Stimulated activated CD8-positive, alpha-beta memory T cell treated with anti-CD3 and anti-CD28 coated beads, Interleukin-7, amount 100 ng/mL, for 24 hours (primary cell): Measurements from ENCODE around the gene TAGLN3.

ENCODE experiments used
- DNase-seq: peaks from one replicate; pipeline ENCODE4 v3.0.0-alpha.2; 2020; ENCODE audit warnings: low read depth

TAGLN3 gene

GRCh38 chr3:111998636-111999483 lies at the start of gene TAGLN3:
TAGLN3 (plus strand) TSS chr3:111998922; CDS start chr3:111999423, 501 bp downstream.
- no peak for DNase-seq

- DNase-seq = no peak
Measured at GRCh38 chr3:111949712-111950111, 49.0 kb upstream of the TAGLN3 start.

- no peak for DNase-seq
Measured at GRCh38 chr3:111951032-111951431, 47.7 kb upstream of the TAGLN3 start.

- DNase-seq = no peak
Measured at GRCh38 chr3:111952086-111952485, 46.6 kb upstream of the TAGLN3 start.

- no peak for DNase-seq
Measured at GRCh38 chr3:111952866-111953450, 45.8 kb upstream of the TAGLN3 start.

- DNase-seq = no peak
Measured at GRCh38 chr3:111954228-111954990, 44.3 kb upstream of the TAGLN3 start.

- no peak for DNase-seq
Measured at GRCh38 chr3:111955876-111956275, 42.8 kb upstream of the TAGLN3 start.

GRCh38 chr3:111956449-111956848 lies 42.3 kb upstream of the TAGLN3 start:
- DNase-seq = no peak

- DNase-seq = no peak
Measured at GRCh38 chr3:111956995-111957734, 41.6 kb upstream of the TAGLN3 start.

- no peak for DNase-seq
Measured at GRCh38 chr3:111961461-111962164, 37.1 kb upstream of the TAGLN3 start.

- DNase-seq = no peak
Measured at GRCh38 chr3:111963424-111963823, 35.3 kb upstream of the TAGLN3 start.

- no peak for DNase-seq
Measured at GRCh38 chr3:111965484-111965883, 33.2 kb upstream of the TAGLN3 start.

GRCh38 chr3:111967068-111967467 lies 31.7 kb upstream of the TAGLN3 start:
- no peak for DNase-seq

GRCh38 chr3:111967651-111968274 lies 31.0 kb upstream of the TAGLN3 start:
- DNase-seq = peak; percentile 66

- no peak for DNase-seq
Measured at GRCh38 chr3:111968319-111969054, 30.2 kb upstream of the TAGLN3 start.

GRCh38 chr3:111970376-111970775 lies 28.3 kb upstream of the TAGLN3 start:
- no peak for DNase-seq

- no peak for DNase-seq
Measured at GRCh38 chr3:111971533-111972130, 27.1 kb upstream of the TAGLN3 start.

- no peak for DNase-seq
Measured at GRCh38 chr3:111972891-111973290, 25.8 kb upstream of the TAGLN3 start.

- DNase-seq = no peak
Measured at GRCh38 chr3:111975131-111975530, 23.6 kb upstream of the TAGLN3 start.

- no peak for DNase-seq
Measured at GRCh38 chr3:111976254-111976653, 22.5 kb upstream of the TAGLN3 start.
